GM12878 (cell line): Measurements from ENCODE around the gene HEPACAM. TPM values are rescaled to one million over a fixed set of nuclear protein-coding genes. Genes with fewer than 3 reads are reported as not detected.

ENCODE experiments used
- ATAC-seq: fragments of 200-7000 bp; cut with Tn5 transposase; 3 replicates; pipeline ENCODE4 v1.9.1; 2020; ENCODE audit warnings: mild to moderate bottlenecking, moderate library complexity
- BruUV-seq: library from RNA; stranded (reverse); fragments of 400-500 nt; replicated peaks from 2 replicates; lab custom pipeline; 2021; lab: Mats Ljungman, UMichigan
- CTCF ChIA-PET: fragments of 300-600 bp; sonication (Branson Sonifier 250); formaldehyde crosslinking; extraction: SDS; loops from one replicate; lab custom pipeline; 2021; ENCODE audit warnings: inconsistent platforms; lab: Yijun Ruan, JAX
- POLR2A ChIA-PET: fragments of 350-600 bp; formaldehyde crosslinking; extraction: SDS; loops from one replicate; lab custom pipeline; 2021; ENCODE audit warnings: inconsistent platforms; lab: Charles Lee
- RAD21 ChIA-PET: fragments of 300-600 bp; sonication (Branson Sonifier 250); formaldehyde crosslinking; loops from one replicate; lab custom pipeline; 2023; ENCODE audit warnings: antibody characterized with exemption; ENCODE audit not compliant: unreplicated experiment; lab: Charles Lee
- SMC1A ChIA-PET: fragments of 300-600 bp; sonication (Branson Sonifier 250); formaldehyde crosslinking; loops from one replicate; lab custom pipeline; 2023; ENCODE audit not compliant: unreplicated experiment, uncharacterized antibody; lab: Charles Lee
- DNase-seq: peaks from one replicate; pipeline ENCODE4 v3.0.0-alpha.2; 2011; ENCODE audit warnings: low read depth, low spot score
- FAIRE-seq: peaks from 3 replicates; lab custom pipeline; 2011; peaks lifted over from hg19 to GRCh38; lab: Jason Lieb, UNC
- H2AFZ ChIP-seq: 2 replicates; pipeline ENCODE4 v1.6.0; 2011; ENCODE audit warnings: low read depth, low read length, control low read depth; ENCODE audit not compliant: control insufficient read depth
- H3K27ac ChIP-seq: 2 replicates; pipeline ENCODE4 v1.5.1; 2011; ENCODE audit warnings: control low read depth; ENCODE audit not compliant: control insufficient read depth, insufficient read depth
- H3K27me3 ChIP-seq, 2 experiments: replicated peaks in 1 of 2; 2 replicates each; pipeline versions ENCODE4 v1.6.0 to v1.6.1; 2011; ENCODE audit warnings: low read length in 1 of 2; ENCODE audit not compliant: control insufficient read depth in 2 of 2, insufficient read depth in 2 of 2
- H3K36me3 ChIP-seq, 2 experiments: 2 replicates each; pipeline ENCODE4 v1.5.1; 2011; ENCODE audit warnings: low read length in 1 of 2; ENCODE audit not compliant: control insufficient read depth in 2 of 2, insufficient read depth in 2 of 2
- H3K4me1 ChIP-seq: 2 replicates; pipeline ENCODE4 v1.6.1; 2011; ENCODE audit warnings: mild to moderate bottlenecking, low read length, moderate library complexity, mixed read lengths; ENCODE audit not compliant: control insufficient read depth, insufficient read depth
- H3K4me2 ChIP-seq: 2 replicates; pipeline ENCODE4 v1.6.0; 2011; ENCODE audit warnings: control low read depth; ENCODE audit not compliant: control insufficient read depth, insufficient read depth
- H3K4me3 ChIP-seq: fragments of 200-600 bp; sonication (generic); 2 replicates; pipeline ENCODE4 v1.5.1; 2016
- H3K79me2 ChIP-seq: 2 replicates; pipeline ENCODE4 v1.6.0; 2011; ENCODE audit warnings: low read length; ENCODE audit not compliant: control insufficient read depth, insufficient read depth
- H3K9ac ChIP-seq: 2 replicates; pipeline ENCODE4 v1.8.0; 2011; ENCODE audit warnings: low read length, control low read depth, mixed read lengths; ENCODE audit not compliant: control insufficient read depth, insufficient read depth
- H3K9me3 ChIP-seq: replicated peaks from 3 replicates; pipeline ENCODE4 v1.5.1; 2011; ENCODE audit warnings: mild to moderate bottlenecking, low read length; ENCODE audit not compliant: control insufficient read depth, insufficient read depth
- H4K20me1 ChIP-seq: 2 replicates; pipeline ENCODE4 v1.6.0; 2011; ENCODE audit not compliant: control insufficient read depth, insufficient read depth
- BCL11A ChIP-seq: IDR thresholded peaks from 2 replicates; pipeline ENCODE4 v1.6.1; 2011; ENCODE audit warnings: low read depth, low read length
- CBX3 ChIP-seq: fragments of 200-600 bp; sonication (generic); IDR thresholded peaks from 2 replicates; pipeline ENCODE4 v1.6.1; 2016; ENCODE audit warnings: low read depth, borderline replicate concordance
- CBX5 ChIP-seq: sonication (generic); IDR thresholded peaks from 2 replicates; pipeline ENCODE4 v1.6.1; 2016; ENCODE audit warnings: low read depth, moderate library complexity, mild to moderate bottlenecking, inconsistent platforms
- E4F1 ChIP-seq: fragments of 450-650 bp; IDR thresholded peaks from 2 replicates; pipeline ENCODE4 v1.6.1; 2018; ENCODE audit warnings: borderline replicate concordance, mild to moderate bottlenecking; ENCODE audit not compliant: partially characterized antibody
- EP300 ChIP-seq, 2 experiments: fragments of 150-350 bp in 1 of 2; IDR thresholded peaks; 2 replicates each; pipeline ENCODE4 v1.6.1; 2011 to 2012; ENCODE audit warnings: low read depth in 2 of 2, low read length in 2 of 2, borderline replicate concordance in 1 of 2, improper control_type of control experiment in 1 of 2, inconsistent platforms in 1 of 2; ENCODE audit not compliant: control insufficient read depth in 1 of 2
- FOXK2 ChIP-seq: fragments of 450-650 bp; IDR thresholded peaks from 2 replicates; pipeline ENCODE4 v1.6.1; 2017; ENCODE audit warnings: mild to moderate bottlenecking, moderate library complexity
- POLR2A ChIP-seq: IDR thresholded peaks from 2 replicates; pipeline ENCODE4 v1.6.1; 2011; ENCODE audit warnings: low read depth, mild to moderate bottlenecking, low read length
- POLR2AphosphoS5 ChIP-seq: IDR thresholded peaks from 2 replicates; pipeline ENCODE4 v1.6.1; 2011; ENCODE audit warnings: mild to moderate bottlenecking, low read length, inconsistent platforms
- YBX1 ChIP-seq: fragments of 450-650 bp; IDR thresholded peaks from 2 replicates; pipeline ENCODE4 v1.6.1; 2016; ENCODE audit warnings: antibody characterized with exemption
- WGBS: methylation state at CpG from one replicate; pipeline ENCODE4 v1.1.6; 2016; ENCODE audit warnings: low lambda C conversion rate; ENCODE audit not compliant: insufficient replicate concordance, insufficient coverage; ENCODE audit errors: missing lambda C conversion rate; 5-methylcytosine and 5-hydroxymethylcytosine counted together
- in situ Hi-C: fragments of 300-500 bp; cut with MboI; formaldehyde crosslinking; loops from 9 replicates; pipeline ENCODE4 v1.14.3; 2018; ENCODE audit warnings: mixed read lengths
- intact Hi-C: fragments of 100-400 bp; cut with micrococcal nuclease; formaldehyde crosslinking; loops from one replicate; pipeline ENCODE4 v1.14.2; 2022; ENCODE audit not compliant: unreplicated experiment
- polyA plus RNA-seq, 11 experiments: library from polyadenylated mRNA; depleted of rRNA in 4 of 11; unstranded in 6 of 11; stranded (reverse) in 5 of 11; fragments of >200 nt; fragmentation: Nextera tagmentation in 4 of 11; fragmentation: Illumina TruSeq in 1 of 11; extraction: Ambion mirVana in 4 of 11; extraction: Trizol in 1 of 11; gene quantifications; 1 replicate in 1 of 11; 2 replicates in 10 of 11; pipeline versions ENCODE4 v1.2.1 to v1.2.3, GENCODE V29; 2011 to 2016; ENCODE audit warnings: inconsistent platforms in 2 of 11, missing spikeins in 2 of 11, low read depth in 1 of 11
- total RNA-seq, 4 experiments: library from RNA; depleted of rRNA in 3 of 4; stranded (reverse); fragments of >200 nt in 3 of 4; fragmentation: Illumina TruSeq in 1 of 4; extraction: Trizol in 1 of 4; gene quantifications; 2 replicates each; pipeline versions ENCODE4 v1.2.1 to v1.2.3, GENCODE V29; 2013 to 2021

The HEPACAM gene
- total and polyA plus RNA-seq, 10 of the 15 experiments (the other 5 are each of a cell fraction or from before 2014, with no cell fraction given): 0.03 TPM; not detected in 9

- no peaks in the 10 kb centered on the region for H3K79me2 ChIP-seq
- WGBS: 58% methylated on average over 4 of the region's 4 CpGs
- peaks cover 0 to 2% of the 10 kb centered on the region in 2 experiments; a peak in 1 of 4 replicates for H3K27me3 ChIP-seq
- H3K9me3 ChIP-seq: no peaks in the 10 kb centered on the region
- no peak overlapping the region for H3K4me2 ChIP-seq
- RAD21 ChIA-PET: no interaction called here
- TF ChIP-seq FOXK2 (no peak), E4F1 (no peak), YBX1 (no peak), POLR2A (no peak), EP300 (IDR thresholded peaks at IDR 0.05; ENCODE audit: borderline replicate concordance in 1 of 2, control insufficient read depth in 1 of 2, low read depth in 2 of 2, low read length in 2 of 2) (no peak), CBX3 (no peak), BCL11A (no peak), CBX5 (no peak), POLR2AphosphoS5 (no peak)
- no peak for DNase-seq
- POLR2A ChIA-PET: no interaction called here
- intact Hi-C loops (no loop called here), in situ Hi-C loops (no loop called here)
- H3K4me1 ChIP-seq: no peaks in the 10 kb centered on the region
- no peak overlapping the region for H3K9ac ChIP-seq
- no peak overlapping the region for H3K4me3 ChIP-seq
- H3K27ac ChIP-seq: no peak overlapping the region
- no peaks in the 10 kb centered on the region for H4K20me1 ChIP-seq
- SMC1A ChIA-PET: interaction anchor here (1.2 kb wide), 1 partner anchor 31 kb away, joined by 3 read pairs; the partner anchor contains the start of gene CCDC15
- H2AFZ ChIP-seq: no peak overlapping the region
- ATAC-seq: no peak
- no peak for FAIRE-seq
- CTCF ChIA-PET: no interaction called here
- BruUV-seq: no TSS peak
- H3K36me3 ChIP-seq: no peaks in the 10 kb centered on the region
Measured at GRCh38 chr11:124922831-124923230, 13.0 kb downstream of the HEPACAM start.
